ENCODE data around the gene RXRA. TPM values are rescaled to one million over a fixed set of nuclear protein-coding genes. Genes with fewer than 3 reads are reported as not detected.

Gene RXRA
- total and polyA plus RNA-seq, 5 donors, result 48.1 to 72.3 (median 62.2) TPM

GRCh38 chr9:134423166-134423565 lies 96.9 kb downstream of the RXRA start:
- DNase-seq, result no peak
- 90% methylated on average over 15 of the region's 15 CpGs for WGBS
- no peak overlapping the region for H3K27ac ChIP-seq (ENCODE audit: low read length)
- ATAC-seq, result no peak
- no peaks in the 10 kb centered on the region for H3K9me3 ChIP-seq (ENCODE audit: control insufficient read depth, low read length)
- intact Hi-C loops (cut with DNase I), result no loop called here
- H3K4me3 ChIP-seq (ENCODE audit: low read length), result no peak overlapping the region
- peaks cover 3% of the 10 kb centered on the region for H3K4me1 ChIP-seq (ENCODE audit: control insufficient read depth, insufficient read depth, low read length)
- no peaks in the 10 kb centered on the region for H3K27me3 ChIP-seq (ENCODE audit: control insufficient read depth, insufficient read depth)

- Histone ChIP-seq H3K9me3 (ENCODE audit: control insufficient read depth, low read length) (no peaks in the 10 kb centered on the region), H3K27ac (ENCODE audit: low read length) (no peak overlapping the region), H3K4me3 (ENCODE audit: low read length) (no peak overlapping the region), H3K27me3 (ENCODE audit: control insufficient read depth, insufficient read depth) (no peaks in the 10 kb centered on the region), H3K4me1 (ENCODE audit: control insufficient read depth, insufficient read depth, low read length) (peaks cover under 1% of the 10 kb centered on the region)
- intact Hi-C loops (cut with DNase I), result no loop called here
- 79% methylated on average over 15 of the region's 15 CpGs for WGBS
- DNase-seq (peak in 1 of 3 donors; percentile 80), ATAC-seq (no peak)
These were observed 97.5 kb downstream of the RXRA start for GRCh38 chr9:134423749-134424148.

- no peak for DNase-seq
- intact Hi-C loops (cut with DNase I), result no loop called here
- WGBS, result 85% methylated on average over 9 of the region's 9 CpGs
These were observed 98.6 kb downstream of the RXRA start for GRCh38 chr9:134424818-134425217.

GRCh38 chr9:134425401-134425800 lies 99.1 kb downstream of the RXRA start:
- DNase-seq, result no peak
- H3K4me1 ChIP-seq (ENCODE audit: control insufficient read depth, insufficient read depth, low read length), result no peaks in the 10 kb centered on the region
- H3K27me3 ChIP-seq (ENCODE audit: control insufficient read depth, insufficient read depth), result no peaks in the 10 kb centered on the region
- ATAC-seq, result no peak
- 54% methylated on average over 8 of the region's 9 CpGs for WGBS
- intact Hi-C loops (cut with DNase I), result no loop called here
- no peak overlapping the region for H3K4me3 ChIP-seq (ENCODE audit: low read length)
- no peaks in the 10 kb centered on the region for H3K9me3 ChIP-seq (ENCODE audit: control insufficient read depth, low read length)
- no peak overlapping the region for H3K27ac ChIP-seq (ENCODE audit: low read length)

More at GRCh38 chr9:134424818-134425217, 98.6 kb downstream of the RXRA start:
- Histone ChIP-seq H3K4me1 (ENCODE audit: control insufficient read depth, insufficient read depth, low read length) (no peaks in the 10 kb centered on the region), H3K4me3 (ENCODE audit: low read length) (no peak overlapping the region), H3K27ac (ENCODE audit: low read length) (no peak overlapping the region), H3K9me3 (ENCODE audit: control insufficient read depth, low read length) (no peaks in the 10 kb centered on the region), H3K27me3 (ENCODE audit: control insufficient read depth, insufficient read depth) (no peaks in the 10 kb centered on the region)
- ATAC-seq, result no peak

GRCh38 chr9:134425812-134426211 lies 99.6 kb downstream of the RXRA start:
- H3K27ac ChIP-seq (ENCODE audit: low read length), result no peak overlapping the region
- no peak for ATAC-seq
- intact Hi-C loops (cut with DNase I), result no loop called here

GRCh38 chr9:134426436-134426835 lies 100.2 kb downstream of the RXRA start:
- ATAC-seq, result no peak
- Histone ChIP-seq H3K27me3 (ENCODE audit: control insufficient read depth, insufficient read depth) (no peaks in the 10 kb centered on the region), H3K4me1 (ENCODE audit: control insufficient read depth, insufficient read depth, low read length) (no peaks in the 10 kb centered on the region), H3K4me3 (ENCODE audit: low read length) (no peak overlapping the region), H3K27ac (ENCODE audit: low read length) (no peak overlapping the region), H3K9me3 (ENCODE audit: control insufficient read depth, low read length) (no peaks in the 10 kb centered on the region)
- WGBS, result 89% methylated on average over 15 of the region's 15 CpGs
- DNase-seq, result no peak
- intact Hi-C loops (cut with DNase I), result no loop called here

More at GRCh38 chr9:134425812-134426211, 99.6 kb downstream of the RXRA start:
- DNase-seq, result no peak
- Histone ChIP-seq H3K4me1 (ENCODE audit: control insufficient read depth, insufficient read depth, low read length) (no peaks in the 10 kb centered on the region), H3K4me3 (ENCODE audit: low read length) (no peak overlapping the region), H3K27me3 (ENCODE audit: control insufficient read depth, insufficient read depth) (no peaks in the 10 kb centered on the region), H3K9me3 (ENCODE audit: control insufficient read depth, low read length) (no peaks in the 10 kb centered on the region)
- WGBS, result 86% methylated on average over 9 of the region's 9 CpGs

GRCh38 chr9:134427153-134427782 lies 101.0 kb downstream of the RXRA start:
- H3K9me3 ChIP-seq (ENCODE audit: control insufficient read depth, low read length), result no peaks in the 10 kb centered on the region
- H3K4me3 ChIP-seq (ENCODE audit: low read length), result no peak overlapping the region
- H3K4me1 ChIP-seq (ENCODE audit: control insufficient read depth, insufficient read depth, low read length), result no peaks in the 10 kb centered on the region
- DNase-seq, result no peak
- no peak for ATAC-seq
- intact Hi-C loops (cut with DNase I), result no loop called here
- WGBS, result 78% methylated on average over 24 of the region's 24 CpGs
- no peak overlapping the region for H3K27ac ChIP-seq (ENCODE audit: low read length)
- no peaks in the 10 kb centered on the region for H3K27me3 ChIP-seq (ENCODE audit: control insufficient read depth, insufficient read depth)

GRCh38 chr9:134428559-134428958 lies 102.3 kb downstream of the RXRA start:
- intact Hi-C loops (cut with DNase I), result no loop called here
- H3K4me3 ChIP-seq (ENCODE audit: low read length), result no peak overlapping the region
- no peak for ATAC-seq
- H3K4me1 ChIP-seq (ENCODE audit: control insufficient read depth, insufficient read depth, low read length), result no peaks in the 10 kb centered on the region
- 90% methylated on average over 14 of the region's 14 CpGs for WGBS
- H3K27ac ChIP-seq (ENCODE audit: low read length), result no peak overlapping the region
- DNase-seq, result no peak
- no peaks in the 10 kb centered on the region for H3K27me3 ChIP-seq (ENCODE audit: control insufficient read depth, insufficient read depth)
- H3K9me3 ChIP-seq (ENCODE audit: control insufficient read depth, low read length), result no peaks in the 10 kb centered on the region

GRCh38 chr9:134429007-134429406 lies 102.8 kb downstream of the RXRA start:
- intact Hi-C loops (cut with DNase I), result no loop called here
- Histone ChIP-seq H3K4me1 (ENCODE audit: control insufficient read depth, insufficient read depth, low read length) (no peaks in the 10 kb centered on the region), H3K27ac (ENCODE audit: low read length) (no peak overlapping the region), H3K9me3 (ENCODE audit: control insufficient read depth, low read length) (no peaks in the 10 kb centered on the region), H3K27me3 (ENCODE audit: control insufficient read depth, insufficient read depth) (no peaks in the 10 kb centered on the region), H3K4me3 (ENCODE audit: low read length) (no peak overlapping the region)
- DNase-seq (no peak), ATAC-seq (no peak)
- 87% methylated on average over 20 of the region's 20 CpGs for WGBS

GRCh38 chr9:134429481-134429880 lies 103.2 kb downstream of the RXRA start:
- Histone ChIP-seq H3K27ac (ENCODE audit: low read length) (no peak overlapping the region), H3K27me3 (ENCODE audit: control insufficient read depth, insufficient read depth) (no peaks in the 10 kb centered on the region), H3K4me1 (ENCODE audit: control insufficient read depth, insufficient read depth, low read length) (peaks cover 2% of the 10 kb centered on the region), H3K4me3 (ENCODE audit: low read length) (no peak overlapping the region), H3K9me3 (ENCODE audit: control insufficient read depth, low read length) (no peaks in the 10 kb centered on the region)
- DNase-seq (no peak), ATAC-seq (no peak)
- WGBS, result 93% methylated on average over 21 of the region's 21 CpGs
- intact Hi-C loops (cut with DNase I), result no loop called here

GRCh38 chr9:134431095-134431494 lies 104.8 kb downstream of the RXRA start:
- ATAC-seq, result no peak
- no peak overlapping the region for H3K27ac ChIP-seq (ENCODE audit: low read length)

GRCh38 chr9:134431626-134432025 lies 105.4 kb downstream of the RXRA start:
- H3K4me1 ChIP-seq (ENCODE audit: control insufficient read depth, insufficient read depth, low read length), result peaks cover 12% of the 10 kb centered on the region
- intact Hi-C loops (cut with DNase I), result loop anchor here in 1 of 4 donors (5.0 kb wide), 1 partner anchor 54 kb away; no protein-coding TSS in a partner anchor
- DNase-seq (no peak), ATAC-seq (no peak)
- H3K4me3 ChIP-seq (ENCODE audit: low read length), result no peak overlapping the region
- H3K27me3 ChIP-seq (ENCODE audit: control insufficient read depth, insufficient read depth), result no peaks in the 10 kb centered on the region
- WGBS, result 57% methylated on average over 16 of the region's 16 CpGs
- no peaks in the 10 kb centered on the region for H3K9me3 ChIP-seq (ENCODE audit: control insufficient read depth, low read length)
- no peak overlapping the region for H3K27ac ChIP-seq (ENCODE audit: low read length)

More at GRCh38 chr9:134431095-134431494, 104.8 kb downstream of the RXRA start:
- no peaks in the 10 kb centered on the region for H3K9me3 ChIP-seq (ENCODE audit: control insufficient read depth, low read length)
- peaks cover 8% of the 10 kb centered on the region for H3K4me1 ChIP-seq (ENCODE audit: control insufficient read depth, insufficient read depth, low read length)
- WGBS, result 69% methylated on average over 6 of the region's 6 CpGs
- DNase-seq, result peak in 1 of 3 donors; percentile 73
- no peaks in the 10 kb centered on the region for H3K27me3 ChIP-seq (ENCODE audit: control insufficient read depth, insufficient read depth)
- intact Hi-C loops (cut with DNase I), result loop anchor here in 1 of 4 donors (5.0 kb wide), 1 partner anchor 54 kb away; no protein-coding TSS in a partner anchor
- no peak overlapping the region for H3K4me3 ChIP-seq (ENCODE audit: low read length)

All from right cardiac atrium (tissue), 5 donors.